OCI-M2 (cell line): ENCODE results near the gene ADCK1.
"Not testable (repeated sequence)": the region's sequence is repeated elsewhere in the genome, so short reads cannot be mapped to it uniquely, and the experiment has no call there.

Experiments
- DNase-seq: peaks from one replicate; lab custom pipeline; 2025; ENCODE audit not compliant: unreplicated experiment; lab: John Stamatoyannopoulos, UW

ADCK1 gene

GRCh38 chr14:77864085-77864484 lies 64.2 kb downstream of the ADCK1 start:
- no peak for DNase-seq

- DNase-seq = no peak
Observed at GRCh38 chr14:77864580-77864979, 64.7 kb downstream of the ADCK1 start.

GRCh38 chr14:77865455-77865854 lies 65.5 kb downstream of the ADCK1 start:
- DNase-seq = no peak

- no peak for DNase-seq
Observed at GRCh38 chr14:77866932-77867331, 67.0 kb downstream of the ADCK1 start.

- DNase-seq = no peak
Observed at GRCh38 chr14:77867476-77867875, 67.6 kb downstream of the ADCK1 start.

GRCh38 chr14:77868552-77869285 lies 68.8 kb downstream of the ADCK1 start:
- no peak for DNase-seq

GRCh38 chr14:77869340-77869739 lies 69.4 kb downstream of the ADCK1 start:
- no peak for DNase-seq

GRCh38 chr14:77870646-77871045 lies 70.7 kb downstream of the ADCK1 start:
- DNase-seq = no peak

- no peak for DNase-seq
Observed at GRCh38 chr14:77872152-77872551, 72.2 kb downstream of the ADCK1 start.

GRCh38 chr14:77872983-77873382 lies 73.1 kb downstream of the ADCK1 start:
- DNase-seq = no peak

GRCh38 chr14:77878783-77879182 lies 78.9 kb downstream of the ADCK1 start:
- no peak for DNase-seq

- no peak for DNase-seq
Observed at GRCh38 chr14:77880056-77880455, 80.1 kb downstream of the ADCK1 start.

GRCh38 chr14:77882098-77882497 lies 82.2 kb downstream of the ADCK1 start:
- DNase-seq = no peak

GRCh38 chr14:77882636-77883035 lies 82.7 kb downstream of the ADCK1 start:
- DNase-seq = no peak

- no peak for DNase-seq
Observed at GRCh38 chr14:77883131-77883846, 83.4 kb downstream of the ADCK1 start.

- DNase-seq = no peak
Observed at GRCh38 chr14:77883847-77884238, 83.9 kb downstream of the ADCK1 start.

- no peak for DNase-seq
Observed at GRCh38 chr14:77885367-77885766, 85.5 kb downstream of the ADCK1 start.

GRCh38 chr14:77886010-77886409 lies 86.1 kb downstream of the ADCK1 start:
- no peak for DNase-seq

- DNase-seq = not testable (repeated sequence)
Observed at GRCh38 chr14:77888903-77889302, 89.0 kb downstream of the ADCK1 start.

- DNase-seq = no peak
Observed at GRCh38 chr14:77889971-77890442, 90.1 kb downstream of the ADCK1 start.

GRCh38 chr14:77890873-77891272 lies 91.0 kb downstream of the ADCK1 start:
- DNase-seq = no peak

GRCh38 chr14:77892381-77892871 lies 92.5 kb downstream of the ADCK1 start:
- no peak for DNase-seq
